Right ventricle myocardium inferior (tissue), 1 donor: ENCODE data around the gene C14orf132. TPM values are rescaled to one million over a fixed set of nuclear protein-coding genes. Genes with fewer than 3 reads are reported as not detected.

ENCODE experiments used
- ATAC-seq: fragments of 200-7000 bp; cut with Tn5 transposase; one replicate; pipeline ENCODE4 v1.9.1; 2020; ENCODE audit warnings: mild to moderate bottlenecking, moderate library complexity
- DNase-seq: peaks from one replicate; pipeline ENCODE4 v3.0.0; 2021; ENCODE audit errors: missing footprints
- intact Hi-C: fragments of 100-400 bp; cut with DNase I; formaldehyde crosslinking; loops from one replicate; pipeline ENCODE4 v1.11.0; 2022
- total RNA-seq: library from RNA; stranded (reverse); fragmentation: NEBNext Ultra II Directional; extraction: Animal tissue kit (Norgen Biotek cat#: 25700); gene quantifications from one replicate; pipeline ENCODE4 v1.2.1, GENCODE V29; 2021
- donor health status: DM: no; HTN: yes; CAD: no; lungs with severe emphysema.

The C14orf132 gene
- total RNA-seq, 1 donor from 2014 or later, result 1.5 TPM

DNA sequence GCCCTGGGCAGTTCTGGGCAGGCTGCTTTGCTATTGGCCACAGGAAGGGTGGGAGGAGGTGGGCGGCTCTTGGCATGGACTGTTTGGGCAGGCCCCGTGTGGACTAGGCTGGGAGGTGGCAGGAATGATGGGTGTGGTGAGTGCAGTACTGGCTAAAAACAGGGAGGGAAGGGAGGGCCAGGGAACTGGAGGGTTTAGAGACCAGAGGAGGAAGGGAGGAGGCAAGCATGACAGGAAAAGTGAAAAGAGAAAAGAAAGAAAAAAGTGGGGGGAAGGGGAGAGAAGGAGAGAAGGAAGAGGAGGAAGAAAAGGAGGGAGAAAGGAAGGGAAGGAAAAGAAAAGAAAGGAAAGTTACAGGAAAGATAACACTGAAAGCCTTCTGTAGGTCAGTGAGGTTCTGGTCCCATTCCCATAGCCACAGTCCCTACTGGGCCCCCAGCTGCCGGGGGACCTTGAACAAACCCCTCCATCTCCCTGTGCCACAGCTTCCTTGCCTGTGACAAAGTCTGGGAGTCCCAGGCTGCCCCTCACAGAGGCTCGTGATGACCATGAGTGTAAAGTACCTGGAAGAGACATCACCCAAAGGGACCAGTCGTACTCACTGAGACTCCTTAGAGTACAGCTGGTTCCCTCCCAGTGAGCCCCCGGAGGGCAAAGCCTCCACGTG, 1.1 kb upstream of the C14orf132 start:
- ATAC-seq, result peak; percentile 59
- intact Hi-C loops, result no loop called here
- DNase-seq, result no peak

DNA sequence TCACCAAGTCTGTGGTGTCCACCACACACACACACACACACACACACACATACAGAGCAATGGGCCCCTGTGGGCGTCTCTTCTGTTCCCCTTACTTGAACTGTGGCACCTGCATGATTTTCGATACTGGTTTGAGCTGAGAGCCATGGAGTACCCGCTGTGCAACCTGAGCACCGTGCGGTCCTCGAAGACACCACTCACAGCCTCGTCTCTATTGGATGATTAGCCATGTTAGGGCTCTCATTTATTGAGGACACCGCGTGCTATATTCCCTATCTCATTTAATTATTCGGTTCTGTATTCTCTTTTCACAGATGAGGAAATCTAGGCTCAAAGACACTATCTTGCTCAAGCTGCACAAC, 623 bp upstream of the C14orf132 start:
- intact Hi-C loops, result no loop called here
- DNase-seq (no peak), ATAC-seq (no peak)

DNA sequence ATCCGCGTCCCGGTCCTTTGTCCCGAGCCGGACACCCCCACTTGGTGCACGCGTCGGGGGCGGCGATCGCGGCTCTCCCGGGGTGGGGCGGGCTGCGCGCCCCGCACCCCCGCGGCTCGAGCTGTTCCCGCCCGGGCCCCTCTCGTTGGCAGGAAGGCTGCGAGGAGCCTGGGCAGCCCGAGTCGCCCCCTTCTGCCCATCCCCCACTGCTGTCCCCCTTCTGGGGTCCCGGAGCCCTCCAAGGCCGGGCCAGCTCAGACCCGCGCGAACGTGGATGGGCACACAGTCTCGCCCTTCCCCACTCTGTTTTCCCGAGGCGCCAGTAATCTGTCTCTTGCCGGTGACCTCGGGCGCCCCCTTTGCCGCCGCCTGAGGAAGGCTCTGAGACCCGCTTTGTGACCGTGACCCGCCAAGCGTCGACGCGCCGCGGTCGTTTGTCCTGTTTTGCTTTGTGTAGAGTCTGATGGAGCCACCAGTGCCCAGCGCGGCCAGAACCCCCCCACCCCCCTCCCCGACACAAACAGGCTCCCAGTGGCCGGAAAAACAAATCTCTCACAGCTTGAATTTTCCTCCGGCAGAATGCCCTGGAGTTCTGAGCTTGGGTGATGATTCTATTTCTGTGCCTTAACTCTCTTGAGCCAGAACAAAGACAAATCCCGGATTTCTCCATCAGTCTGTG, 610 bp downstream of the C14orf132 start:
- intact Hi-C loops, result no loop called here
- DNase-seq (no peak), ATAC-seq (peak; percentile 26)

DNA sequence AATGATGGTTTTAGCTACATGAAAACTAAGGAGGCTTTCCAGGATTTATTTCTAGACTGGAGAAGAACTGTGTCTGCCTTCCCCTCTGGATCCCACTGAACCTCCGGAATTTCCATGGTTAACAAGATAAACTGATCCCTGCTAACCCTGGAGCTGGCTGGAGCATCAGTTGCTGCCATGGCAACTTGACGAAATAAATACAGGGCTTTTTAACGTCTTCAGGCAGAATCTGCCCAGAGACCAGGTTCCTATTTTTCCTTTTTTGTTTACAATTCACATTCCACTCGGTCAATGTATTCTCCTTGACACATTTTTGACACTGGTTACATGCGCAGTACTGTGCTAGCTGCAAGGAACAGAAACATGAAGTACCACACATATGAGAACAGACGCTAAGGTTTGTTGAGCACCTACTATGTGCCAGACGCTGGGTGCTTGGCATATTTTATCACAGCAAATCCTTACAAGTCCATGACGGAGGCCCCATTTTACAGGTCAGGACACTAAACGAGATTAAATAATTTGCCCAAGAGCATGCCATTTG, 1.7 kb downstream of the C14orf132 start:
- intact Hi-C loops, result no loop called here
- DNase-seq, result no peak
- no peak for ATAC-seq

DNA sequence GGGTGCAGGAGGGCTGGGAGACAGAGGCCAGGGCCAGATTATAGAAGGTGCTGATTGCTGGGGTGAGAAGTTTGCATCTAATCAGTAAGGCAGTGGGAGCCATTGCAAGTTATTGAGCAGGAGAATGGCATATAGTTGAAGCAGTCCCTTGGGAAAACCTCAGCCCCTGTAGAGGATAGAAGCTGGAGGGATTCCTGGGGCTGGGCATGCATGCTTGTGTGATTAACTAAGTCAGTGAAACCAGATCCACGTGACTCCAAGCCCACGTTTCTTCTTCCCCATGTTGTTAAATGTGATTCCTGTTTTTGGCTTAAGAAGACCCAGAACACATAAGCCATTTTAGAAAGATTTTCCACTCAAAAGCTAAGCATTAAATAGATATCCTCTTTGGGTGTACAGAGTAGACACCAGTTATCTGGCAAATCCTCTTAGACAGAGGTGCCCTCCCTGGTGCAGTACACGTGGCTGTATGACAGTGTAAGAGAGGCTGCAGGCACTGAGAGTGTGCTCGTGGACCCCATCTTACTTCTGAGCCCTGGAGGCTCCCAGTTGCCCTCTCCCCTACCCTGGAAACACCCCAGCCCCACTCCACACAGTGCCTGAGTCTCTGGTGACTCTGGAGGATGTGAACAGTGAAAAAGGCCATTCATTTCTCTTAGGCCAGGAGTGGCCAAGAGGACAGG, 3.2 kb downstream of the C14orf132 start:
- no peak for DNase-seq
- ATAC-seq, result no peak
- intact Hi-C loops, result no loop called here

DNA sequence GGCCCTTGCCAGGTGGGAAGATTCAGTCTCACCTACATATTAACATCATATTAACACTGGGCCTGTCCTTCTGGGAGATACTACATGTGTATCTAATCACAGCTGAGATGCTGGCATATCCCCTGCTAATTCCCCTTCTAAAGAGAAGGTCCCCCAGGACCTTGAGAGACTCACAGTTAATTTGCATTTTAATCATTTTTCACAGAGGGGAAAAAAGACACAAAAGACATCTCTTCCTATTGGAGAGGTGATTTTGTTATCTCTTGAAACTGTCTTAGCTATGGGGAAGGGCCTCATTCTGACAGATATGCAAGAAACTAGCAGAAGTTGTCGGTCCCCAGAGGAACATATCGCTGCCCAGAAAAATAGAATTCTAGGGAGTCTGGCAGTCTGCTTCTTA, 7.5 kb downstream of the C14orf132 start:
- ATAC-seq (no peak), DNase-seq (no peak)
- intact Hi-C loops, result no loop called here

DNA sequence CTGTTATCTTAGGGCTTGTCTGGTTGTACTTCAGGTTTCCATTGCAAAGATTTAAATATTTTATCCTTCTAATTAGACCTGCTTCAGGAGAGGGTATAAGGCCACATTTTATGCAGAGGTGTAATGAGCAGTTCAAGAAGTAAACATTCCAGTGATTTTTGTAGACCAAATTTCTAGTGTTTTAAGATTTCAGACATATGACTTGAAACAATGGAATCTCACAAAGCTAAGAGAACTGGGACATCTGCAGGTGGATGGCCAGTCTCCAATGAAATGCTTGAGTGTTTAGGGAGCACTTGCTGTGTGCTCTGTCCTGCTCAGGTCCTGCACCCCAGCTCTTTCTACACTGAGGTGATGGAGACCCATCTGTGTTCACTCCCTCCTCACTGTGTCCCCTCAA, 7.9 kb downstream of the C14orf132 start:
- DNase-seq, result no peak
- ATAC-seq, result no peak
- intact Hi-C loops, result no loop called here

DNA sequence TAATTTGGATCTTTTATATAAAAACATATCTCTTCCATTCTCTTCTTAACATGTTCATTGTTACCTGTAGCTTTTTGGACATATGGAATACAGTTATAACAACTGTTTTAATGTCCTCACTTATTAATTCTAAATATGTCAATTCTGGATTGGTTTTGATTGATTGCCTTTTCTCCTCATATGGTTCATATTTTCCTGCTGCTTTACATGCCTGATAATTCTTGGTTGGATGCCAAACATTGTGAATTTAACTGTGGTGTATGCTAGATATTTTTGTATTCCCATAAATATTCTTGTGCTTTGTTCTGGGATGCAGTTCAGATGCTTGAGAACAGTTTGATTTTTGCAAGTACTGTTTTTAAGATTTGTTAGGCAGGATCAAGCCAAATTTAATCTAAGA, 10.8 kb downstream of the C14orf132 start:
- intact Hi-C loops, result no loop called here
- DNase-seq (no peak), ATAC-seq (no peak)

DNA sequence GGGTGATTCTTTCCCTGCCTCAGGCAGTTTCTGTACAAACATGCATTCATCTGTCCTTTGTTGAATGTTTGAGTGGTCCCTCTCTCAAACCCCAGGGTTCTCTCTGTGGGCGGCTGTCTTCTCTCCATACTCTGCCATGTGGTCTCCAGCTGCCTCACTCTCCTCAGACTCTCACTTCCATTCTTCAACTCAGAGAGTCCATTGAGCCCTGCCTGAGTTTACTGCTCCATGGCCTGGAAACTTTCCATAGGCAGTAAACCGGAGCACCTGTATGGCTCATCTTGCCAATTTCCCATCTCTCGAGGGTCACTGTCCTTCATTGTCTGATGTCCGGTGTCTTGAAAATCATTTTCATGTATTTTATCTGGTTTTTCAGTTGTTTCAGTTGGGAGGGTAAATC, 11.3 kb downstream of the C14orf132 start:
- no peak for ATAC-seq
- DNase-seq, result no peak
- intact Hi-C loops, result no loop called here

DNA sequence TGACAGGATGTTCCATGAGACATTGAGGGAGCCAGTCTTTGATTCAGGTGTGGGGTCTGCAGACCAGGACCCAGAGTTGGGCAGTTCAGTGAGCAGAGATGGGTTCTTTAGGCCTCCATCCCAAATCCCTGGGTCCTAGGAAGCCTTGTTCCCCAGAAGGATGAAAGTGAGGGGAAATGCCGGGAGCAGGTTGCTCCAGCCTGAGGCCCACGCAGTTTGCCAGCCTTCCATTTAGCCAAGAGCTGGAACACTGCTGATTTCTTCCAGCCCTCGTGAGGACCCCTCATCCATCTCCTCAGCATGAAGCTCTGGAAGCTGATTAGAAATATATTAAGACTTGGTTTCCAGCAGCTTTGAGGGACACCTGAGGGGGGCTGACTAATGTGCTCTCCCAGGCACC, 12.1 kb downstream of the C14orf132 start:
- intact Hi-C loops, result no loop called here
- ATAC-seq (no peak), DNase-seq (no peak)

DNA sequence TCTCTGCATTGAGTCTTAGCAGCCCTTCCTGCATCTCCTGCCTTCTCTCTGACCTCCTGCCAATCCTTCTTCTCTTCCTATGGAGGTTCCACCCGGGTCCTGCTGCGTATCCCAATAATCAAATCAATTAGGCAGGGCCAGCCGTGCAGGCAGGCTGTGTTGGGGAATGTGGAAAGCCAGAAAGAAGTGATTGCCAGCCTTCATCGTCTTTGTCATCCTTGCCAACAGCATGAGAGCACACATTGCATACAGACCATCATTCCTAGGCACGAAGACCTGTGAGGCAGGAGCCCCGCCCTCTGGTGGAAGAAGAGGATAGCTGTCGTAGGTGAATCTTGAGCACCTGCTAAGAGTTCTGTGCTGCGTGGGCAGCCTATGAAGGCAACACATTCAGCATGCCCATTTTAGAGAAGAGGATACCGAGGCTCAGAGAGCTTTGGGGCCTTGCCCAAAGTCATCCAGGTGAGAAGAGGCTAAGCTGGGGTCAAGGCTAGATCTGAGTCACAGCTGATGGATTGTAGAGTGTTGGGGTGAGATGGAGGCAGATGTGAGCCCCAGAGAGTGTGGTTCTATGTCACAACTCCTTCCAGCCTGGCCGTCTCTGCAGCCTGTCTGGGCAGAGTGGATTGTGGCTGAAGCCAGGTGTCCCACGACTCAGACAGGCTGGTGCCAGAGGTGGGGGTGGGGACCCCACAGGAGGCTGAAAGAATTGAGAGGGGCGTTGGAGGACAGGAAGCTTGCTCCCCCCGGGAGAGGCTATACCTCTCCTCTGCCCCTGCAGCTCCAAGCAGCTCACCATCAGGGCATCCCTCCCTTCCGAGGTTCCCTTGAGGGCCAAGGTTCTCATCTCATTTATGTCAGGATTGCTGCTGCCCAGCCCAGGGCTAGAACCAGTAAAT, 12.7 kb downstream of the C14orf132 start:
- intact Hi-C loops, result no loop called here
- no peak for DNase-seq
- ATAC-seq, result no peak

DNA sequence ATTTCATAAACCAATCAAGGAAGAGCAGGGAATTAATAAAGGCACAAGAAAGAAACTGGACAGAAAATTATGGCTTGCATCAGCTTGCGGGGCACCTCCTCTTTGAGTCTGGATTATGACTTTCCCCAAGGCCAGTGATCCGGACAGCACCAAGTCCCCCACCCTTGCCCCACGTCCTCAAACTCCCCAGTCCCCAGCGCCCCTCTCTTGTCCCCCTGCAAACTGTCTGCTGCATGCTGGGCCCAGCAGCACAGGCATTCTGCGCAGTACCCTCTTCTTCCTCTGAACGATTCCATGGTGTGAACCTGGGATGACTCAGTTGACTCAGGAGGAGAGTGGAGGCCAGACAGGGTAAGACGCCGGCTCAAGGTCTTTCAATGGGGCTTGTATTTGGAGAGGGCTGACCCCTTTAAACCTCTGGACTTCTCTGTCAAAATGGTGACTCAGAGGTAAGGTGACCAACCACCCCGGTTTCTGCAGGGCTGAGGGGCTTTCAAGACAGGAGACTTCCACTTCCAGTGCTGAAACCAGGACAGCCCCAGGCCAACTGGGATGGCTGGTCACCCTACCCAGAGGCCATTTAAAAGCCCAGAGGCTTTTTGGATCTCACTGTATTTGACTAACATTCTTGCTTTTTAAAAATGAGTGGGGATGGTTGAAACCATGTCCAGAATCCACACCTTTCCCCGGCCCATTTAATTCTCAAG, 13.5 kb downstream of the C14orf132 start:
- intact Hi-C loops, result no loop called here
- ATAC-seq (no peak), DNase-seq (no peak)

DNA sequence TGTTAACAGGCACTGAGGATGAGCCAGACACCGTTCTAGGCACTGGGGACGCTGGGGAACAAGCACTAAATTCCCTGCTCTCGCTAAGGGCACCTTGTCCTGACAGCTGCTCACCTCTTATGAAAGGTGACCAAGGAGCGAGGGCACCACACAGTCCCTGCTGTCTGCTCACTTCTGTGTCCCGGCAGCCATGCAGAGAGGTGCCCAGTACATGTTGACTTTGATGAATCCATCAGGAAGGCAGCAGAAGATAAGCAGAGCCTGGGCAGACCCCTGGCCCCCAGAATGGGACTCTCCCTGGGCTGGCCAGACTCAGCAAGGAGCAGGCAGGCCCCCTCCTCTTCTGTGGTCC, 14.1 kb downstream of the C14orf132 start:
- DNase-seq (no peak), ATAC-seq (no peak)
- intact Hi-C loops, result no loop called here

DNA sequence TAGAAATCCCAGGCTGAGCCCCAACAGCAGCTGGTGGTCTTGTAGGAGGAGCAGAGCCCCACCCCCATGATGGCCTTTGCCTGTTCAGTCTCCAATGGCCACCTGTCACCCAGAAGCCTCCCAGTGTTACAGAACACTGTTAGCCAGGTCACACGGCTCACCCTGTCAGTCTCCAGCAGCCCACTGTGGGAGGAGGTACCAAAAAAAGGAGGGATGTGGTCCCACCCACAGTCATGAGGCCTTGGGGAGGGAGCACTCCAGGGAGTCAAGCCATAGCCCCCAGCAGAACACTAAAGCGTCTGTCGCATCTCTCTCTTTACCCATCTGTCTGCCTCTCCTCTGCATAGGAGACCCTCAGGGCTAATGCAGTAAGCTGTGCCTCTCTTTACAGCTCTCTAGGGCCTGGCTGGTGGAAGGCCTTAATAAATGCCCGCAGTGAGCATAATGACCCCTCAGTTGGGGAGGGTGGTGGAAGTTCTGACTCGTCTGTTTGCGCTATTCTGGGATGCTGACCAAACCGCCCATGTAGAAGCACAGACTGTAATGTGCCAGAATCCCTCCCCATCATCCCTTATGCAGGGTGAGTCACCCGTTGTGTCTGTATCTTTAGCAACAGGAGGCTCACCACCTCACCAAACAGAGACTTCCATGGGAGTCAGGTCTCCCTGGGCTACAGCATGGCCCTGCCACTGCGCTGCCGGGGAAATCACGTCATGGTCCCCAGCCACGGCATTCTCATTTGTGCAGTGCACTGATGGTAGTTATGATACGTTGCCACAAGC, 14.6 kb downstream of the C14orf132 start:
- intact Hi-C loops, result no loop called here
- no peak for DNase-seq
- no peak for ATAC-seq

DNA sequence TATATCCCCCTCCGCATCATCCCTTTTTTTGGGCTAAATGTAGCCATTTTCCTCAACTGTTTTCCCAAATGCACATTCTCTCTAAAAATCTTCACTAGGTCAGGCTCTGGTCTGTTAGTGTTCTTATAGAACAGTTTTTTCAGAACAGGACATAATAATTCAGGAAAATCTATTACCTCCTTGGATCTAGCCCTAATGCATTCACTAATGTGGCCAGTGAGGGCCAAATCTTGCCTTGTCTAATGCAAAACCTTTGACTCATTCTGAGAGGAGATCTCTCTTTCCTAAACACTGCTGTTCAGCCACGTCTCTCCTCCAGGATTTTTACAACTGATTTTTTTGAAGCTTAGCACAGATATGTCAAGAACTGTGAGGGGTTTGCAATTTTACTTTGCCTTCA, 15.5 kb downstream of the C14orf132 start:
- no peak for DNase-seq
- no peak for ATAC-seq
- intact Hi-C loops, result no loop called here

DNA sequence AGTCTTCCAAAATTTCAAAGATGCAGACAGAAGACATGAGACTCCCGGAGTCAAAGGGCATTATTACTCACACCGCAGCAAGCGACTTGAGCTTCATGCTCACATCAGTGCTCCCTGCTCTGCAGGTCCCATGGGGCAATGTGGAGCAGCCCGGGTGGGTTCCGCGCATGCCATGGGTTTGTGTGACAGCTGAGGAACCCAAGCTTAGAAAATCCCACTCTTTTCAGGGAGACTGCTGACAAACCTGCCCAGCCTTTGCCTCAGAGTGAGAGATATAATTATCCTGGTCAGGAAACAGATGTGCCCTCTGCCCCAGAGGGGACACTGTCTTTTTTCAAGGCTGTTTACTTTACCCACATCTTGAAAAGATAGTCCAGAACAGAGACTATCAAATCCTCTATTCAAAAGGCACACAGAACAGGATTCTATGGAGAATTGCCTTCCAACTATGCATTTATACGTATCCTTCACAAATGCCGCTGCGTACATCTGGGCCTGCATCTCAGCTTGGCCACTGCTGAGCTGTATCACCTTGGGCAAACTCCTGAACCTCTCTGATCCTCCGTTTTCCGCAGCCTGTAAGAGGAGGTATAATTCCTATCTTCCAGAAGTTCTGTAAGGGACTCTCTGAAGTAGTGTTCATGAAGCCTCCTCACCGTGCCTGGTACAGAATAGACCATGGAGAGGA, 16.0 kb downstream of the C14orf132 start:
- ATAC-seq (no peak), DNase-seq (no peak)
- intact Hi-C loops, result no loop called here

DNA sequence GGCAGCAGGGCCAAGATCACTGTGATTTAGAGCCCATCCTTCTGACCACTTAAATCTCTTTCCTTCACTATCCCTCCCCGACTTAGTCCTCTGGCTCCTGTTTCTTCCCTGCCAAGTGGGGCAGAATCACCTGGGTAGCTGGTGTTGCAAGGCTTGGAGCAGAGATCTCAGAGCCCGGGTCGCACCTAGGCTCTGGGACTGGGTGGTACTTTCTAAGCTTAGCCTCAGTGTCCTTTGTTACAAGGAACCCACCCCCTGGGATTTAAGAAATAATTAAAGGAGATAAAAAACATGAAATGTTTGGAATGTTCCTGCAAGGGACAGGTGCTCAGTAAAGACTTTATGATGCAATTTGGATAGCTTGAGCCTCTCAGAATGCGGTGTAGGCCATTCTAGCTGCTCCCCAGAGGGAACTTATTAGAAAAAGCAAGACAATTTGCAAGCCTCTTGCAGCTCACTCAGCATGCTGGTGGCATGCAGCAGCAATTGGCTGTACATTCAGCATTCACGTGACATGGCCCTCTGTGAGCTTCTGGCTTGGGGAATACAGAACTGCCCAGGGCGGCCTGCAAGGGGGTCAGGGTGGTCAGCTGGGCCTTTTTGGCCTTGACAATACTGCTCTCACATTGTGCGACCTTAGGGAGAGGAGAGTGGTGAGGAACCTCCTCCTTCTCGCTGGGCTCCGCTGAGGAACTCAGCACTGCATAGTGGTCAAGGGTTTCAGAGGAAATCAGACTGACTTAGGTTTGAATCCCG, 16.8 kb downstream of the C14orf132 start:
- DNase-seq, result no peak
- intact Hi-C loops, result no loop called here
- no peak for ATAC-seq
